Activated CD8-positive, alpha-beta memory T cell treated with anti-CD3 and anti-CD28 coated beads, Interleukin-2, amount 10 ng/mL, durations not matched to agents 7 days and 5 days (primary cell): ENCODE data around the gene FXN. TPM values are rescaled to one million over a fixed set of nuclear protein-coding genes. Genes with fewer than 3 reads are reported as not detected.

Experiments
- ATAC-seq: fragments of 150-1000 bp; cut with Tn5 transposase; one replicate; pipeline ENCODE4 v1.10.0; 2021; ENCODE audit warnings: moderate library complexity
- CTCF ChIA-PET: fragments of 350-600 bp; sonication (Branson Sonifier 250); formaldehyde crosslinking; loops from one replicate; lab custom pipeline; 2021; ENCODE audit warnings: antibody characterized with exemption; lab: Charles Lee
- DNase-seq: peaks from one replicate; pipeline ENCODE4 v3.0.0-alpha.2; 2020
- H3K27ac Mint-ChIP-seq: one replicate; pipeline ENCODE4 v1.8.0; 2021; ENCODE audit warnings: mild to moderate bottlenecking, mixed read lengths
- H3K27me3 Mint-ChIP-seq: one replicate; pipeline ENCODE4 v1.8.0; 2021; ENCODE audit warnings: mixed read lengths
- H3K36me3 Mint-ChIP-seq: one replicate; pipeline ENCODE4 v1.8.0; 2021; ENCODE audit warnings: mild to moderate bottlenecking, mixed read lengths
- H3K4me1 Mint-ChIP-seq: one replicate; pipeline ENCODE4 v1.8.0; 2021; ENCODE audit warnings: mixed read lengths
- H3K4me3 Mint-ChIP-seq: one replicate; pipeline ENCODE4 v1.8.0; 2021; ENCODE audit warnings: mild to moderate bottlenecking, moderate library complexity, mixed read lengths
- H3K9me3 Mint-ChIP-seq: one replicate; pipeline ENCODE4 v1.8.0; 2022; ENCODE audit warnings: low read depth, mixed read lengths
- total RNA-seq, 2 experiments: library from RNA; stranded (reverse); gene quantifications; one replicate each; pipeline ENCODE4 v1.2.3, GENCODE V29; 2021

The FXN gene
- total RNA-seq, 2 experiments from 2014 or later = 19.9 to 33.9 TPM

GRCh38 chr9:69012696-69013381, 22.7 kb upstream of the FXN start:
- peaks cover 14% of the 10 kb centered on the region for H3K4me1 Mint-ChIP-seq

DNA sequence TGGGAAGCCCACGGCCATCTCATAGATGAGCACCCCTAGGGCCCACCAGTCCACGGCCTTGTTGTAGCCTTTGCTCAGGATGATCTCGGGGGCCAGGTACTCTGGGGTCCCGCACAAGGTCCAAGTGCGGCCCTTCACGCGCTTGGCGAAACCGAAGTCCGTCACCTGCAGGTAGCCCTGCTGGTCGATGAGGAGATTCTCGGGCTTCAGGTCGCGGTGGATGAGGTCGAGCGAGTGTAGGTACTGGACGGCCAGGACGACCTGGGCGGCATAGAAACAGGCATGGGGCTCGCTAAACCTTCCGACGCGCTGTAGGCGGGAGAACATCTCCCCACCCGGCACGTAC, 22.2 kb upstream of the FXN start:
- Mint-ChIP-seq H3K4me1 (peaks cover 14% of the 10 kb centered on the region), H3K27me3 (peaks cover 60% of the 10 kb centered on the region), H3K4me3 (no peak overlapping the region), H3K27ac (no peak overlapping the region), H3K9me3 (no peaks in the 10 kb centered on the region), H3K36me3 (no peaks in the 10 kb centered on the region)
- ATAC-seq (no peak), DNase-seq (no peak)
- CTCF ChIA-PET = interaction anchor here (0.8 to 2.4 kb wide), 6 partner anchors 9 to 37 kb away, joined by 3 to 7 read pairs (median 4); partner anchors contain the start of gene FXN

More at GRCh38 chr9:69012696-69013381, 22.7 kb upstream of the FXN start:
- ATAC-seq (peak; percentile 53), DNase-seq (peak; percentile 62)
- CTCF ChIA-PET = interaction anchor here (0.6 to 2.4 kb wide), 9 partner anchors 9 to 413 kb away, joined by 3 to 7 read pairs (median 3); partner anchors contain the start of gene FXN
- peak overlapping the region; percentile 0 for H3K27ac Mint-ChIP-seq
- H3K9me3 Mint-ChIP-seq = no peaks in the 10 kb centered on the region
- H3K4me3 Mint-ChIP-seq = peak overlapping the region; percentile 41
- H3K36me3 Mint-ChIP-seq = no peaks in the 10 kb centered on the region
- peaks cover 61% of the 10 kb centered on the region for H3K27me3 Mint-ChIP-seq

- CTCF ChIA-PET = interaction anchor here (2.4 kb wide), 1 partner anchor 12 kb away, joined by 7 read pairs; no protein-coding TSS in a partner anchor
- H3K27me3 Mint-ChIP-seq = peaks cover 60% of the 10 kb centered on the region
- H3K4me3 Mint-ChIP-seq = peak within 1 kb of the TSS; percentile 41
- ATAC-seq (no peak), DNase-seq (no peak)
- H3K4me1 Mint-ChIP-seq = peaks cover 20% of the 10 kb centered on the region
- H3K27ac Mint-ChIP-seq = peak within 1 kb of the TSS; percentile 0
- no peaks in the 10 kb centered on the region for H3K9me3 Mint-ChIP-seq
- no peaks in the 10 kb centered on the region for H3K36me3 Mint-ChIP-seq
These were observed 21.5 kb upstream of the FXN start, which contains the start of gene PRKACG for GRCh38 chr9:69014013-69014412. Gene PRKACG (minus strand): TSS chr9:69014113. CDS start chr9:69014092, 21 bp downstream.

DNA sequence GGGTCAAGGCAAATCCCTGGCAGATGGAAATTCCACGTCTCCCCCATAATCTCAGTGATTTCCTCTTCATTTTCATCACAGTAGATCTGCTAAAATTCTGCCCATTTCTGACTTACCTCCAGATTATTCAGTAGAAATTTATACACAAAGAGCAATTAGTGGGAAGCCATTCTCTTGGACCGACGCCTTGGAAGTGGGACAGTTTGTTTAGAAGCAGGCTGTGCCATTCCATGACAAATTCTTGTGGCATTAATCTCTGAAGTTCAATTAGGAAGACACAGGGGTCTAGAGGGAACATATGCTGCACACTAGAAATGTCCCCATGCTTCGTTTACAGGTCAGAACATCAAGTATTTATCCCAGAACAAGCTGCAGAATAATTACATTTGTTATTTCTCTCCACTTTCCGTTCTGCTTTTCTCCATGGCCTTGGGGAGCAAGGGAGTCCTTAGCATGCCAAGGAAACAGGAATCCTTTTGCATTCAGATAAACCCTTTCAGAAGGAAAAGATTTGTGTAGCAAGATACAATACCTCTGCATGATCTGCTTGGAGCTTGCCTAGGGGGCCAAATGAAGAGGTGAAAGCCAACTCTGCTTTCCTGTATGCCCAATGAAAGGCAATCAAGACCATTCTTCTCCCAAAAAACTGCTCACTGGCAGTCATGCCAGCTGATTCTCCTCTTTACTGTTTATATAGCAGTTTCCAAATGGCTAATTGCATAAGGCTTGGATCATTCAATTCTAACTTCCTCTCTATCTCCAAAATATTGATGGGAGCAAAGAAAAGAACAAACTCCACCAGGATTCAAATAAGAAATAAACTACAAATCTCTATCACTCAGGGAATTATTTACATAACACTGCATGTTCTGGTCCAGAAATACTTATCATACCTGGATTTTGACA, 19.1 kb upstream of the FXN start:
- Mint-ChIP-seq H3K9me3 (no peaks in the 10 kb centered on the region), H3K4me3 (no peak overlapping the region), H3K4me1 (peaks cover 39% of the 10 kb centered on the region), H3K27me3 (peaks cover 45% of the 10 kb centered on the region), H3K36me3 (no peaks in the 10 kb centered on the region), H3K27ac (no peak overlapping the region)
- CTCF ChIA-PET = interaction anchor here (1.0 to 1.5 kb wide), 2 partner anchors 13 to 19 kb away, joined by 3 to 5 read pairs; partner anchors contain the start of gene FXN
- DNase-seq (no peak), ATAC-seq (no peak)

GRCh38 chr9:69018737-69019136, 16.8 kb upstream of the FXN start:
- ATAC-seq = no peak
- Mint-ChIP-seq H3K36me3 (no peaks in the 10 kb centered on the region), H3K27ac (peak overlapping the region; percentile 22), H3K9me3 (no peaks in the 10 kb centered on the region), H3K4me3 (no peak overlapping the region), H3K27me3 (peaks cover 37% of the 10 kb centered on the region), H3K4me1 (peaks cover 36% of the 10 kb centered on the region)
- CTCF ChIA-PET = interaction anchor here (1.2 to 2.8 kb wide), 6 partner anchors 10 to 160 kb away, joined by 3 to 23 read pairs (median 8); partner anchors contain the start of gene FXN
- no peak for DNase-seq

DNA sequence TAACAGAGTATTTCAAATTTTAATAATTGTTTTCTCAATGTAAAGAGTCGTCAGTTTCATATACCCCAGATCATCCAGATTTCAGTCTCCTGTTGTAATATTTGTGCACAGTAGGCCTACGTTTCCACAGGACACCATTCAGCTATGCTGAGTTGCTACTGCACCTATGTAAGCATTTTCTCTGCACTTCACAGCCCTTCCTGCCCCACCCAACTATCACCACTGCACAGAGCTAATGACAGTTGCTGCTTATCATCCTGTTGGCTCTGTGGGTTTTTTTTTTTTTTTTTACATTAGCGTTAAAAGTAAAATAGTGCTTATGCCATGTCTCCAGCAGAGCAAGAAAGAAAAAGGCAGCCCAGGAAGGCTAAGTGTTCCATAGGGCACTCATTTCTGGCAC, 15.7 kb upstream of the FXN start:
- Mint-ChIP-seq H3K27me3 (peaks cover 31% of the 10 kb centered on the region), H3K4me1 (peaks cover 41% of the 10 kb centered on the region), H3K36me3 (no peaks in the 10 kb centered on the region), H3K27ac (peak overlapping the region; percentile 84), H3K4me3 (no peak overlapping the region), H3K9me3 (no peaks in the 10 kb centered on the region)
- CTCF ChIA-PET = interaction anchor here (0.6 to 2.8 kb wide), 10 partner anchors 9 to 436 kb away, joined by 3 to 23 read pairs (median 4); partner anchors contain the start of gene FXN
- ATAC-seq (peak; percentile 97), DNase-seq (peak; percentile 76)

DNA sequence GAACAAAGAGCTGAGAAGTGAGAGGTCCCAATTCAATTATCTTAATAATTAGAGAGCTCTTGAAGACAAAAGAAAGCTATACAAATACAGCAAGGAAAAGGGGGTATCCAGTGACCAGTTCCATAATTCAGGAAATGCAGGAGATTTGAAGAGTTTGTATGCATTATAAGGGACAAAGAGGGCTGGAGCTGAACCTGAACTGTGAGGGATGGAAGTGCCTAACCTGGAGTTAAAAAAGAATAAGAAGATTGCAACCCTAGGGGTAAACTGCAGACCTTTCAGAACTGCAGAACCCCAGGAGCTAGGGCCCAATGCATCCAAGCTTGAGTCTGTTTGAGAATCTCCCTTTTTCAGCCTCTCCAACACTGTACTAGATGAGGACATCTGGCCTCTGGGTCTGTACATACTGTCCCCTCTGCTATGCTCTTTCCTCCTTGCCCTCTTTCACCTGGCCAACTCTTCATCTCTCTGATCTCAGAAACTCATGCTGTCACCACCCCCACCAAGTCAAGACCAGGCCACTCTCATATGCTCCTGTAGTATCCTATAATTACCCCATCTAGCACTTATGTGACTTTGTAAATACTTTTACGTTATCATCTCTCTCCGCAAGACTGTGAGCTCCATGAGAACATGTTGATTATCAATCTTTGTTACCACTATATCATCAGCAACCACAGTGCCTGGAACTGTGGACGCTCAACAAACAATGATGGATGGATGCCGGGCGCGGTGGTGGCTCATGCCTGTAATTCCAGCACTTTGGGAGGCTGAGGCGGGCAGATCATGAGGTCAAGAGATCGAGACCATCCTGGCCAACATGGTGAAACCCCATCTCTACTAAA, 15.0 kb upstream of the FXN start:
- H3K36me3 Mint-ChIP-seq = no peaks in the 10 kb centered on the region
- H3K4me3 Mint-ChIP-seq = no peak overlapping the region
- H3K27ac Mint-ChIP-seq = peak overlapping the region; percentile 84
- CTCF ChIA-PET = interaction anchor here (0.8 to 2.8 kb wide), 7 partner anchors 8 to 173 kb away, joined by 3 to 23 read pairs (median 8); partner anchors contain the start of gene FXN
- ATAC-seq (no peak), DNase-seq (no peak)
- H3K9me3 Mint-ChIP-seq = no peaks in the 10 kb centered on the region
- H3K4me1 Mint-ChIP-seq = peaks cover 41% of the 10 kb centered on the region
- peaks cover 26% of the 10 kb centered on the region for H3K27me3 Mint-ChIP-seq

DNA sequence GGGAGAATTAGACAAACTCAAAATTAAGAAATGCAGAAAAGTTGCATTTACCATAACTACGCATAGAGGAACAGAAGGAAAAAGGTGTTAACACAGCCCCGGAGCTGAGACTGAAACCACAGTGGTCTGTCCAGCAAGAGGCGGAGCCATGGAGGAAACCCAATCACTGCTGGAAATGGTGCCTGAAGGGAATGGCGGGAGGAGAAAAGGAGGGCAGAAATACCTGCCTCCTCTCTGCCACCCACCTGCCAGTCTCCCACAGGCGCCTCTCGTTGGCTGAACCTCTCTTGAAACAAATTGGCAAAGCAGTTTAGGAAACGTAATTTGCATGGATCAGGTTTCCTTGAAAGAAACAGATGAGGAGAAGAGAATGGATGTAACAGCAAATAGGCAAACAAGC, 11.9 kb upstream of the FXN start:
- H3K4me1 Mint-ChIP-seq = peaks cover 58% of the 10 kb centered on the region
- H3K27me3 Mint-ChIP-seq = peaks cover 8% of the 10 kb centered on the region
- H3K27ac Mint-ChIP-seq = no peak overlapping the region
- H3K4me3 Mint-ChIP-seq = no peak overlapping the region
- no peaks in the 10 kb centered on the region for H3K36me3 Mint-ChIP-seq
- no peaks in the 10 kb centered on the region for H3K9me3 Mint-ChIP-seq
- CTCF ChIA-PET = interaction anchor here (3.5 kb wide), 1 partner anchor 12 kb away, joined by 18 read pairs; the partner anchor contains the start of gene FXN
- no peak for ATAC-seq
- DNase-seq = no peak

DNA sequence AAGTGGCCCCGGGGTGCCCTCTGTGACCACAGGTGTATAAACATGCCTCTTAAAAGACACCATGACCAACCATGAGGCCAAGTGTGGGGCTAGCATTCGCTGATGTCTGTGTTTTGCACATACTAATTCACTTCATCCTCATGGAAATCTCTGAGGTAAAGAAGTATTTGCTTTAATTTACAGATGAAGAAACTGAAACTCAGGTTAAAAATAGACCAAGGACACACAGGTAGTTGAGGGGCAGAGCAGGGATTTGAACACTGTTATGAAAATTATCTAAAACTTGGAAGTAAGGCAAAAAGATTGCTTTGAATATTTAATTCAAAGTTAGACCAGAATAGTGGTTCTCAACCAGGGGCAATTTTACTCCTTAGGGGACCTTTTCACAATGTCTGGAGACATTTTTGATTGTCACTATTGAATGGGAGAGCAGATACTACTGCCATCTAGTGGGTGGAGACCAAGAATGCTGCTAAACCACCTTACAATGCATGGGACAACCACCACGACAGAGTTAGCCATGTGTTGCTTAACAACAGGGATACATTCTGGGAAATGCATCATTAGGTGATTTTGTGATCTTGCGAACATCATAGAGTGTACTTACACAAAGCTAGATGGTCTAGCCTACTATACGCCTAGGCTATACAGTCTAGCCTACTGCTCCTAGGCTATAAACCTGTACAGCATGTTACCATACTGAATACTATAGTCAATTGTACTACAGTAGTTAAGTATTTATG, 8.0 kb upstream of the FXN start:
- peaks cover 5% of the 10 kb centered on the region for H3K27me3 Mint-ChIP-seq
- peaks cover 51% of the 10 kb centered on the region for H3K4me1 Mint-ChIP-seq
- H3K9me3 Mint-ChIP-seq = peaks cover 3% of the 10 kb centered on the region
- H3K4me3 Mint-ChIP-seq = no peak overlapping the region
- H3K36me3 Mint-ChIP-seq = peaks cover 9% of the 10 kb centered on the region
- CTCF ChIA-PET = interaction anchor here (1.0 to 1.6 kb wide), 8 partner anchors 8 to 169 kb away, joined by 3 to 10 read pairs (median 5); partner anchors contain the start of gene FXN
- peak; percentile 62 for DNase-seq
- ATAC-seq = peak; percentile 82
- H3K27ac Mint-ChIP-seq = peak overlapping the region; percentile 44

DNA sequence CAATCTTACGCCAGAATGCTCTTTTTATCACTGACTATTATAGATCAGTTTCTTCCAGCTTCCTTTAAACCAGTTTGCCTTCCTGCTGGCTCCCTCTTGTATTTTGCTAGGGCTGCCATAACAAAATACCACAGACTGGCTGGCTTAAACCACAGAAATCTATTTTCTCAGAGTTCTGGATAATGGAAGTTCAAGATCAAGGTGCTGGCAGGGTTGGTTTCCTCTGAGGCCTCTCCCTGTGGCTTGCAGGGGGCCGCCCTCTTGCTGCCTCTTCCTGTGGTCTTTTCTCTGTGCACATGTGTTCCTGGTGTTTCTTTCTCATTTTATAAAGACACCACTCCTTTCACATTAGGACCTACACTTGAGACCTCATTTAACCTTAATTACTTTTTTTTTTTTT, 6.8 kb upstream of the FXN start:
- CTCF ChIA-PET = interaction anchor here (1.0 to 1.6 kb wide), 8 partner anchors 9 to 82 kb away, joined by 3 to 10 read pairs (median 4); no protein-coding TSS in a partner anchor
- H3K9me3 Mint-ChIP-seq = peaks cover 3% of the 10 kb centered on the region
- ATAC-seq = peak; percentile 54
- no peak overlapping the region for H3K4me3 Mint-ChIP-seq
- H3K27me3 Mint-ChIP-seq = no peaks in the 10 kb centered on the region
- peaks cover 9% of the 10 kb centered on the region for H3K36me3 Mint-ChIP-seq
- DNase-seq = peak; percentile 74
- peak overlapping the region; percentile 75 for H3K27ac Mint-ChIP-seq
- H3K4me1 Mint-ChIP-seq = peaks cover 46% of the 10 kb centered on the region

DNA sequence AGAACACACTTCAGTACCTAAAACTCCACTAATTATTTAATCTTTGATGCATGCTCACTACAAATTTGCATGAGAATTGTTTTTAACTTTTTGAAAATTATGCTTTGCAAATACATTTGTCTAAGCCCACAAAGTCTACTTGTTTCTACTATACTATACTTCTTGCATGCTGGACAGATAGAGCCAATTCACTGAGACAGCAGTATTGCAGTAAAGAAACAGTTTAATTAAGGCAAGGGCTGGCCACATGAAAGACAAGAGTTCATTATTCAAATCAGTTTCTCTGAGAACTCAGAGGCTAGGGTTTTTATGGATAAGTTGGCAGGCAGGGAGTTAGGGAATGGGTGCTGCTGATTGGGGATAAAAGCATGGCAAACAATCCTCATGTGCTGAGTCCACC, 6.0 kb upstream of the FXN start:
- Mint-ChIP-seq H3K36me3 (peaks cover 9% of the 10 kb centered on the region), H3K27me3 (no peaks in the 10 kb centered on the region), H3K27ac (peak overlapping the region; percentile 24), H3K9me3 (peaks cover 3% of the 10 kb centered on the region), H3K4me1 (peaks cover 41% of the 10 kb centered on the region), H3K4me3 (no peak overlapping the region)
- ATAC-seq = no peak
- CTCF ChIA-PET = interaction anchor here (0.9 to 1.6 kb wide), 5 partner anchors 10 to 50 kb away, joined by 3 to 10 read pairs (median 3); no protein-coding TSS in a partner anchor
- DNase-seq = no peak
